CD4-positive, alpha-beta T cell treated with Interferon alpha-2 for 1 hour (primary cell): Measurements from ENCODE around the gene ETAA1.

Experiments used
- DNase-seq, 2 donors: peaks; one replicate each; pipeline ENCODE4 v3.0.0-alpha.2; 2020 to 2022

Gene ETAA1

DNA sequence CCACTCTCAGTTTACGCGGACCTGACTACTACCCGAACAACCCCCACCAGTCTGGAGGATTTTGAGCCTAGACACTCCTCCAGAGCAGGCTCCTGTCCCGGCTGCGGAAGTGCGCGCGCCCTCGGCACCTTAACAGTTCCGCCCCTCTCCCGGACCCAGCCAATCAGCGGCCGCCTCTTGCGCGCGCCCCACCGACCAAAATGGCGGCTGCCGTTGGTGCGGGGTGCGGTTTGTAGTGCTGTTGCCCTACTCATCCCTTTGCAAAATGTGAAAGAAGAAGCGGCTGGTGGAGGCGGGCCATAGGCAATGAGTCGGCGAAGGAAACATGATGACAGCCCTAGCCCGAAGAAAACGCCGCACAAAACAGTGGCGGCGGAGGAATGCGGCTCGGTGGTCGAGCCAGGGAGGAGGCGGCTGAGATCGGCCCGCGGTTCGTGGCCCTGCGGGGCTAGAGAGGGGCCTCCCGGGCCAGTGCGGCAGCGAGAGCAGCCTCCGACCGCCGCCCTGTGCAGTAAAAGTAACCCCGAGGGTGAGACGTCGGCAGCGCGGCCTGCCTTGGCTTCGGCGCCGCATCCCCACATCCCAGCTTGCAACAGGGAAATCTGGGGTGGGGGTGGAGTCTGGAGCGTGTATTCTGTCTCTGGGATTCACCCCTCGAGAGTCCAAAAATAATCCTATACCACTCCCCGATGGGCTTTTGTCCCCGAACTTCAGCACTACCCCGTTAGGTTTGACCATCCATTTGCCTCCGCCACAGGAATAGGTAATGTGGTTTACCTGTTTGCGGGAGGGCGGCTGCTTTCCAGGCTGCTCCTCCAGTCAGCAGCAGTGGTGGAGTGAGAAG lies at the start of gene ETAA1:
TSS of gene ETAA1 (plus strand) at position 191 of the 844 bp plus-strand sequence. CDS start at position 307, 116 bp downstream.
- DNase-seq, result peak; percentile 91 to 94

DNA sequence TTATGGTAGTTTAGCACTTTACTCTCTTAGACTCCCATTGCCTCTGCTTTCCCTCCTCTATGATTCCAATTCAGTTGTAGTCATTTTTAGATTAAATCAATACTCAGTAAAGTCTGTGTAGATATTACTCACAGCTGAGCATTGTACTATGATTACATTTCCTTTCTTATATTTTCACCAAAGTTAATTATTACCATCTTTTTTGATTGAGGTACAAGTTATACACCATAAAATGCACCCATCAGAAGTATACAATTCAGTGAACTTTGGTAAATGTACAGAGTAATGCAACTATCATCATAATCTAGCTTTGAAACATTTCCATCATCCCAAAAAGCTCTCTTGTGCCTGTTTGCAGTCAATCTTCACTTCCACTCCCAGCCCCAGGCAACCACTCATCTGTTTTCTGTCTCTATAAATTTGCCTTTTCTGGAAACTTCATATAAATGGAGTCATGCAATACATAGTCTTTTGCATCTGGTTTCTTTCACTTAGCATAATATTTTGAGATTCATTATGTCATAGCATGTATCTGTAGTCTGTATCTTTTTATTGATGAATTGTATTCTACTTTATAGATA lies 30.2 kb upstream of the ETAA1 start:
- DNase-seq, result no peak

- no peak for DNase-seq
These were observed 22.7 kb upstream of the ETAA1 start for GRCh38 chr2:67374481-67374880.

DNA sequence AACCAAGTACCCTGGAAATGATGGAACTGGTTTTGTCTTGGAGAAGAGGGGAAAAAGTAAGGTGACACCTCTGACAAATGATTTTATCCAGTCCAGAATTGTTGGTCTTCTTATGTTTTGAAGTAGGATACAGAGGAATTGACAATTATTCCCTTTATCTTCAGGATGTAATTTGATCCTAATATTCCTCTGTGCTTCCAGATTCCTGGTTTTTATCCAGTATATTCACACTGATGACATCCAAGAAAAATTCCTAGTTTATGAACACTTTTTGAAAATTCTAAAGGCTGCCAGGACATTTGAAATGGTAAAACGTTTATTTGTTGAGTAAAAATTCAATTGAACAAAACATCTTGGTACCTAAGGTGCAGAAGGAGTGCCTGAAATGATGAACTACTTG lies 22.2 kb upstream of the ETAA1 start:
- no peak for DNase-seq

GRCh38 chr2:67378555-67378954 lies 18.6 kb upstream of the ETAA1 start:
- DNase-seq, result no peak

GRCh38 chr2:67379048-67379447 lies 18.1 kb upstream of the ETAA1 start:
- DNase-seq, result no peak

DNA sequence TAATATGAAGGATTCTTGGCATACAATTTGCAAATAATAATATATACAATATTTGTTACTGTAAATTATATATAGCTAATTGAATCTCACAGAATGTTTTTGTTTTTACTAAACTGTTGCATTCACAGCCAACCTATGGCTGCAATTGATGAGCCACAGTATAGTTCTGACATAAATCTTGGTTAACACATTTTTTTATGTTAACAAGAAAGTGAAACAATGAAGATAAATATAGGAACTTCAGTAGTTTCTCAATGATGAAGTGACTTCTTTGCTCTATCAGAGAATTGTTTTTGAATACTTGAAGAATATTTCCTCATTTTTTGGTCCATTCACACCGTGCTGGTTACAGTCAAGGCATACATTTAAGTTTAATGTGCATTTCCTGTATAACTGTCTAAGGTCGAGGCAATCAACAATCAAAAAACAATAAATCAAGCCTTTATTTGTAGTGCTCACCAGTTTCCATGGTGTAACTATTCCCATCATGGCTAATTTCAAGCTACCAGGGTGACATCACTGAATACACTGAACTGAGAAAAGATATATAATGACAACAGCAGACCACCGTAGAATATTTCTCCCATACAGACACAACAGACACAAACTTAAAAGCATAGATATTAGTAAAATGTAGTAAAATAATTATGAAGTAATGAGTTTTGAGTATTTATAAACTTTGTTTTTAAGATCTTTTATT lies 12.9 kb upstream of the ETAA1 start:
- no peak for DNase-seq

DNA sequence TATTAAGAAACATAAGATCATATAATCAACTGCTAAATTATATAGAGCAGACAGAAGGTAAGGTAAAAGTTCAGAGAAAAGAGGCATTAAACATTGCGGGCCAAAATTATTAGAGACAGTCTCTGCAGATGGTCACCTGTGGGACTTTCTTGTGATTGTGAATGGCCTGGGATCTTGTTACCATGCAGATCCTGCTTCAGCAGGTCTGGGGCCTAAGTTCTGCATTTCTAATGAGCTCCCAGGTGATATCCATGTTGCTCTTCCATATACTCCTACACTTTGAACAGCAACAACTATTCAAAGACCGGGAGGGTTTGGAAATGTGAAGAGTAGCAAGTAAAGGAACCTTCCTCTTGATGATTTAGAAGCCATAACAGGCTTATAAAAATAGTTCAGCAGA lies 8.5 kb upstream of the ETAA1 start:
- DNase-seq, result no peak

GRCh38 chr2:67389286-67389685 lies 7.8 kb upstream of the ETAA1 start:
- DNase-seq, result no peak

GRCh38 chr2:67389788-67390187 lies 7.3 kb upstream of the ETAA1 start:
- no peak for DNase-seq

DNA sequence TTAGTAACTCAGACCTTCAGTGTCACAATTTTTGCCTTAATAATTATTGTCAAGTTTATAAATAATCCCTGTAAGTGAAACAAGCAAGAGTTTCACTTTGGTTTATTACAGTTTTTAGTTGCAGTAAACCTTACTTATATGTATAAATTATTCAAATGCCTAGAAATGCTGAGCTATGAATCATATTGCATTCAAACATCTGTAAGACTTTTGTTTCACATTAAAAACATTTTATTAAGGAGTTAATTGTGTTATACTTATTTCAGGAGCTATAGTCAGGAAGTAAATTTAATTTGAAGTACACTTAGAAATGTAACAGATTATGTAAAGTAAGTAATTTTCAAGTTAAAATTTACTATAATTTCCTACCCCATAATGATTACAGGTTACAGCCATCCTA lies 3.9 kb upstream of the ETAA1 start:
- DNase-seq, result no peak

GRCh38 chr2:67394734-67395133 lies 2.4 kb upstream of the ETAA1 start:
- no peak for DNase-seq

DNA sequence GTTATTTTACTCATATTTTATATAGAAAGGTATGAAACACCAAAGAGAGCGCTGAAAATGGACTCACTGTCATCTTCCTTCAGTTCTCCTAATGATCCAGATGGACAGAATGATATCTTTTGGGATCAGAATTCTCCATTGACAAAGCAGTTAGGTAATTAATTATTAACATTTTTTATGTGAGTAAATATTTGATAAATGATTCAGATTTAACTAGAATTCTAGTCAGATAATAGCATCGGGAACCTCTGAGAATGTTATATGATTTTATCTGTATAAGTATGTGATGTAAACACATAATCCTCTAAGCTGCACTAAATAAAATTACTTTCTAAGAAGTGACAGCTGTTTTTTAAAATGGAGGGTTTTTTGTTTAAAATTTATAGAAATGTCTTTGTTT lies 2.0 kb downstream of the ETAA1 start:
- DNase-seq, result no peak

DNA sequence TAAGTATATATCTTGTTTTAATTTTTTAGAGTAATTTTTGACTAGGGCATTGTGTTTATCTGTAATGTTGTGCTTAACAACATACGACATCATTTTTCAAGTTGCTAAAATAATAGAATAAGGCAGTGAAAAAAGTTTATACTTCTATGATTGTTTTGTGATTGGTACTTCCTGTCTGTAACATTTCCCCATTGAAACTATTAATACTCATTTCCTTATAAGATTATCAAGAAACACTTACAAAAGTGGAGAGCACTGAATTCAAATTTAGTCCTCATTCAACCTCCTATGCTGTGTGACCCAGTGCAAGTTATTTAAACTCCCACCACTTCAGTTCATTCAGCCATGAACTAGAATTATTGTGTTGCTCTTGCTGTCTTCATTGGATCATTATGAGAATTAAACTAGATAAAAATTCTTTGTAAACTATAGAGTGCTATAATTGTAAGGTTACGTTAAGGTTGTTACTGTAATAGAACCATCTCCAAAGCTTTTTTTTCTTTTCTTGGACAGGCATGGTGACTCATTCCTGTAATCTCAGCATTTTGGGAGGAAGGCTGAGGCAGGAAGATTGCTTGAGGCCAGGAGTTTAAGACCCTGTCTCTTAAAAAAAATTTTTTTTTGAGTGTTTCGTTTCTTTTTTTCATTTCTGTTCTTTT lies 2.8 kb downstream of the ETAA1 start:
- DNase-seq, result no peak

DNA sequence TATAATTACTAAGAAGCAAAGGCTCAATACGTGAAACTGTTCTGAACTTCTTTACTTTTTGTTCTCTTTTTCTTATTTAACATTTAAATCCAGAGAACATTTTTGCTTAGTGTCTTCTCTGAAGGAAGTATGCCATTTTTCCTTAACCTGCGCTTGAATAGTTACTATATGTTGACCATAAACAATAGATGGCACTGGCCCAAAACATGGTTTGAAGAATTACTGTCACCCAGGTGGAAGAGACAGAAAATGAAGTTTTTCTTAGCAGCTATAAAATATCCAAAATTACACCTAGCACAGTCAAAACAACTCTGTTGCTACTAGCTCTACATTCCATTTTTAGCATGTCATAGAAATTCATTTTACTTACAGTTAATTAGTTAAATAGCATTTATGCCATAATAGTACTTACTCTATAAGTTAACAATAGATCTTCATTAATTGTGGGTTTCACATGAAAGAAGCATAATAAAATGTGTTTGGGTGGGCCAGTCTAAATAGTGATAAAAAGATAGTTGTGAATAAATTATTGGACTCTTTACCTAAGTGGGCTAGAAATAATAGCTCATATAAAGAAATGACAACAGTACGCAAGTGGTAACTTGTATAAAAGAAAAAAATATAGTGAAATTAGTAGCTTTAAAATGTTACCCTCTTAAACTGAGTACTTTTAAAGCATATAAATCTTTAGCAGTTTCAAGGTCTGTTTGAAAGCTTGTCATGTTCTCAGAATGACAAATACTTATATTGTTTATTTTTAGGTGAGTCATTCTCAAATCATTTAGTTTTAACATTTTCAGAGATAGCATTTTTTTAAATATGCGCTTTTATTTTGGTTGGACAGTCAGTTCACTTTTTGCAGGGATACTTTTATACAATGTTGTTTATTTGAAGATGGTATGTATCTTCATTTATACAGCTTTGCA lies 3.7 kb downstream of the ETAA1 start:
- no peak for DNase-seq

DNA sequence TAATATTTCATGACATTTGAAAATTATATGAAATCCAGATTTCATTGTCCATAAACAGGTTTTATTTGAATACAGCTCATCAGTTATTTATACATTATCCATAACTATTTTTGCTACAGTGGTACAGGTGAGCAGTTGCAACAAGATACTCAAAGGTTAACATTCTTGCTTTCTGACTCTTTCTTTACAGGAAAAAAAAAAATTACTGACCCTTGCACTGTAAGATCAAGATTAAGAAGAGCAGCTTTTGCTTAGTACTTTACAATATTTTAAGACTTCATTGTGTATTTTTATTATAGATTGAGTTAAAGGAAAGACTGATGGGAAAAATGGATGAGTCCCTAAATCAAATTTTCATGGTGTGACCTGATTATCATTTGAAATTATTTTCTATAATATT lies 11.2 kb downstream of the ETAA1 start:
- no peak for DNase-seq

DNA sequence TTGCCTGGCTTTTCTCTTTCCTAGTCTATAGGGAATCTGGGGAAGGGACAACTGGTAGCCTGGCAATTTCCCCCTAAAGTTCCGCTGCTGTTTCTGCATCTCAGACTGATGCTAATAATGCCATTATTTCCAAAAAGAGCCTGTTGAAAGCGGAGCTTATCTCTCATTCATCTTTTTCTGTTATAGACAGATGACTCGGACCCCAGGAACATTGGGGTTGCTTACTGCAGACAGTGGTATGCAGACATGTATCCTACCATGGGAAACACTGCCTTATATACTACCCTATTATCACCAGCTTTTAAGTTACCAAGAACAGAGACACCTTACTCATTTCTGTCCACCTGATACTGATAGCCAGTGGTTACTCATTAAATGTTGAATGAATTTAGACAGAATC lies 15.3 kb downstream of the ETAA1 start:
- DNase-seq, result no peak

DNA sequence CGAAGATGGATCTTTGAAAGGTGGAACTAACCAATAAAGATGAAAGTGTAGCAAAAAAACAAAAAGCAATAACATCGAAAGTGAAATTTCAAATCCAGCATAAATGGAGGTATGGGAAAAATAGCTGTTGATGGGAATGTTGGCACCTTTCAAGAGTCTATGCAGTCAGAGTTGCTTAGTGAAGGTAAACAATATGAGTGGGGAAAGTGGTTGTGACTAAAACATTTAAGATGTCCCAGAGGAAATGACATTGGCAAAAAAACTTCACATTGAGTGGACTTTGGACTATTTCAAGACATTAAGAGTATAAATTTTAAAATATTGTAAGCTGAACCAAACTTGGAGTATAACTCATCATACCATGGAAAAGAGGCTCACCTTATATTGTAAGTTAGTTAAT lies 17.7 kb downstream of the ETAA1 start:
- no peak for DNase-seq

- no peak for DNase-seq
These were observed 19.0 kb downstream of the ETAA1 start for GRCh38 chr2:67416136-67416535.

GRCh38 chr2:67423489-67423888 lies 26.4 kb downstream of the ETAA1 start:
- DNase-seq, result no peak

DNA sequence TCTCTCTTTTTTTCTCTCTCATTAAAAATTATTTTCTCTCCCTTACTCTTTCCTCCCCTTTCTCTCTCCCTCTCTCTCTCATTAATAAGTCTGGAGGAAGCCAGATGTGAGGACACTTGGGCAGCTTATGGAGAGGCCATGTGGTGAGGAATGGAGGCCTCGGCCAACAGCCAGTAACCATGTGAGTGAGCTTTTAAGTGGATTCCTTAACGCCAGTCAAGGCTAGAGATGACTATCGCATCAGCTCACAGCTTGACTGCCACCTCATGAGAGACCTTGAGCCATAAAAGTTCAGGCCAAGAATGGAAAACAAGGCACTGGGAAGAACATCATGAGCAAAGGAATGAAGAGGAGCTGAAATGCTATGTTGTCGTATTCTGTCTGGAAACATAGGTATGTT lies 39.1 kb downstream of the ETAA1 start:
- no peak for DNase-seq

DNA sequence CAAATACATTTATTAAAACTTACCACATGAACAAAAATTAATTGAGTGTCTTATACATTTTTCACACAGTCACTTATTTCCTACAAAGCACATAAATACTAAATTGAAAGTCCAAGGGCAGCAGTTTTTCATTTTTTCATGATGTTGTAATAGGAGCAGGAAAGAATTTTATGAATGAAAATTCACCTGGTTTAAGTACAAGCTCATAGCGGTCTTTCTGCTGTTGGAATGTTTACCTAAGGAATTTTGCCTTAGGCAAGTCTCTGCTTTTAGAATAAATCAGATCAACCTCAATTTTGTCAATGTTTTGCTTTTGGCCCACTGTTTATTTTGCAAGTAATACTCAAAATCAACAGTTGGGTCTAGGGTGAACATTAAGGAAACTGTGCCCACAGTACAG lies 40.0 kb downstream of the ETAA1 start:
- no peak for DNase-seq
